ENCODE results near the gene OXCT1. TPM values are rescaled to one million over a fixed set of nuclear protein-coding genes. Genes with fewer than 3 reads are reported as not detected.
"Not testable (repeated sequence)": the region's sequence is repeated elsewhere in the genome, so short reads cannot be mapped to it uniquely, and the experiment has no call there.

The OXCT1 gene
- total RNA-seq, 1 experiment from 2014 or later, result 23.5 TPM

- DNase-seq (ENCODE audit: low read depth), result no peak
These were observed 39.1 kb downstream of the OXCT1 start for GRCh38 chr5:41831155-41831554.

GRCh38 chr5:41827792-41828191 is 42.4 kb downstream of the OXCT1 start:
- no peak for DNase-seq (ENCODE audit: low read depth)

- no peak for DNase-seq (ENCODE audit: low read depth)
These were observed 48.2 kb downstream of the OXCT1 start for GRCh38 chr5:41822036-41822435.

GRCh38 chr5:41821051-41821450 is 49.2 kb downstream of the OXCT1 start:
- DNase-seq (ENCODE audit: low read depth), result no peak

- DNase-seq (ENCODE audit: low read depth), result no peak
These were observed 50.1 kb downstream of the OXCT1 start for GRCh38 chr5:41820150-41820549.

- no peak for DNase-seq (ENCODE audit: low read depth)
These were observed 52.5 kb downstream of the OXCT1 start for GRCh38 chr5:41817625-41818301.

GRCh38 chr5:41815663-41816229 is 54.5 kb downstream of the OXCT1 start:
- DNase-seq (ENCODE audit: low read depth), result no peak

- DNase-seq (ENCODE audit: low read depth), result no peak
These were observed 55.0 kb downstream of the OXCT1 start for GRCh38 chr5:41815261-41815660.

- not testable (repeated sequence) for DNase-seq (ENCODE audit: low read depth)
These were observed 55.9 kb downstream of the OXCT1 start for GRCh38 chr5:41814306-41814705.

- DNase-seq (ENCODE audit: low read depth), result no peak
These were observed 58.1 kb downstream of the OXCT1 start for GRCh38 chr5:41812156-41812555.

GRCh38 chr5:41809128-41809527 is 61.1 kb downstream of the OXCT1 start:
- no peak for DNase-seq (ENCODE audit: low read depth)

GRCh38 chr5:41808294-41808693 is 61.9 kb downstream of the OXCT1 start:
- no peak for DNase-seq (ENCODE audit: low read depth)

- DNase-seq (ENCODE audit: low read depth), result no peak
These were observed 72.6 kb downstream of the OXCT1 start for GRCh38 chr5:41797662-41798061.

- DNase-seq (ENCODE audit: low read depth), result peak; percentile 33
These were observed 74.2 kb downstream of the OXCT1 start for GRCh38 chr5:41796061-41796460.

- DNase-seq (ENCODE audit: low read depth), result no peak
These were observed 75.1 kb downstream of the OXCT1 start for GRCh38 chr5:41795125-41795524.

GRCh38 chr5:41794471-41794870 is 75.8 kb downstream of the OXCT1 start:
- peak; percentile 90 for DNase-seq (ENCODE audit: low read depth)

- DNase-seq (ENCODE audit: low read depth), result no peak
These were observed 77.0 kb downstream of the OXCT1 start for GRCh38 chr5:41793141-41793770.

- DNase-seq (ENCODE audit: low read depth), result peak; percentile 7
These were observed 80.0 kb downstream of the OXCT1 start for GRCh38 chr5:41790038-41790776.

GRCh38 chr5:41789434-41789833 is 80.8 kb downstream of the OXCT1 start:
- DNase-seq (ENCODE audit: low read depth), result peak; percentile 9

- peak; percentile 46 for DNase-seq (ENCODE audit: low read depth)
These were observed 81.3 kb downstream of the OXCT1 start for GRCh38 chr5:41788941-41789368.

GRCh38 chr5:41787265-41787664 is 83.0 kb downstream of the OXCT1 start:
- peak; percentile 24 for DNase-seq (ENCODE audit: low read depth)

GRCh38 chr5:41785061-41785460 is 85.2 kb downstream of the OXCT1 start:
- DNase-seq (ENCODE audit: low read depth), result no peak

- DNase-seq (ENCODE audit: low read depth), result no peak
These were observed 91.8 kb downstream of the OXCT1 start for GRCh38 chr5:41778410-41778809.

Measured in M059J (cell line).